Fibroblast of upper back skin (primary cell): ENCODE measurements around the gene MAD1L1.

Experiments used
- DNase-seq: peaks from one replicate; pipeline ENCODE4 v3.0.0-alpha.2; 2013

The MAD1L1 gene

DNA sequence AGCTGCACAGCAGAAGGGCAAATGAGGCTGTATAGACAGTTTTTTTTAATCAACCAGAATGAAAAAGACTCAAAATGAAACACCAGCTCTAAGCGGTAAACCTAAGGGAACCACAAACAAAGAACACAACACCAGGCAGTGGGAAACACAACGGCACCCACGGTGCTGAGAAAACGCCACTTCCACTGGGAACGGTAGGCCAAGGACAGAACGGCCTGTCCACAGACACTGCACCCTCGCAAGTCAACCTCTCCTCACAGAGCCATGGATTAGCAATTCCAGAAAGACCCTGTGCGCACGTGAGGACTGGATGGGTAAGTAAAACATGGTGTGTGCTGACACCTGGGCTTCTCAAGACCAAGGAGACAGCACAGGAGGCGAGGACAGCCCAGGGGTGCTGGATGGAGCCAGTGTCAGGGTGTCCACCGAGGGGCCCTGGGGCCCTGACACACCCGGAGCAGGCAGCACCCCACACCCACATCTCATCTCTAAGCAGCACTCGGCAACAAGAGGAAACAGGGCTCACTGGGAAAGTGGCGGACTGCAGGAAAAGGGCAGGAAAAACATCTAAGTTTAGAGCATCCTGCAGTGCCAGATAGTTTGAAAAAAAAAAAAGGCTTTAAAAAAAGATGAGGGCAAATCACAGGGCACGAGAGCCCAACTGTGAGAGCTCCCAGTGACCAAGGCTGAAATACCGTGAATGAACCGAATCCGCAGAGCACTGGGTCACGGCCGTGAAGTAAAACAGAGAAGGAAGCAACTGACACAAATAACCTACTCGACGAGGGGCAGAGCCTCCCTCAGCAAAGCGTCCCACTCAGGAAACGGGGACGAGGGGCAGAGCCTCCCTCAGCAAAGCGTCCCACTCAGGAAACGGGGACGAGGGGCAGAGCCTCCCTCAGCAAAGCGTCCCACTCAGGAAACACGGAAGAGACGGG is 120.2 kb downstream of the MAD1L1 start:
- no peak for DNase-seq

DNA sequence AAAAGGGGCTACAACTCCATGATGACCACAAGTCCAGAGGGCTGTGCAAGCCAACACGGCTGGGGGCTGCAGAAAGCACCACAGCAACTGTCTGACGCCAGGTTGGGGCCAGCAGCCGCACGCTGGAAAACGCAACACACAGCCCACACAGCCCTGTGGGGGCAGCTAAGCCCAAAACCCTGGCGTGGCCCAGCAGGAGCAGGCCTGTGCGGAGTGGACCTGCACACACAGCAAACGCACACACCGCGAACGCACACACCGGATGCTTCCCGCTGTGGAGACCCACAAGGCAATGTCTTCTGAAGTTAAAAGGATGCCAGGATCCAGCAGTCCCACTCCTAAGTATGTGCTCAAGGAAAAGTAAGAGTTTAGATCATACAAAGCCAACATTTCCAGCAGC is 121.2 kb downstream of the MAD1L1 start:
- DNase-seq = no peak

DNA sequence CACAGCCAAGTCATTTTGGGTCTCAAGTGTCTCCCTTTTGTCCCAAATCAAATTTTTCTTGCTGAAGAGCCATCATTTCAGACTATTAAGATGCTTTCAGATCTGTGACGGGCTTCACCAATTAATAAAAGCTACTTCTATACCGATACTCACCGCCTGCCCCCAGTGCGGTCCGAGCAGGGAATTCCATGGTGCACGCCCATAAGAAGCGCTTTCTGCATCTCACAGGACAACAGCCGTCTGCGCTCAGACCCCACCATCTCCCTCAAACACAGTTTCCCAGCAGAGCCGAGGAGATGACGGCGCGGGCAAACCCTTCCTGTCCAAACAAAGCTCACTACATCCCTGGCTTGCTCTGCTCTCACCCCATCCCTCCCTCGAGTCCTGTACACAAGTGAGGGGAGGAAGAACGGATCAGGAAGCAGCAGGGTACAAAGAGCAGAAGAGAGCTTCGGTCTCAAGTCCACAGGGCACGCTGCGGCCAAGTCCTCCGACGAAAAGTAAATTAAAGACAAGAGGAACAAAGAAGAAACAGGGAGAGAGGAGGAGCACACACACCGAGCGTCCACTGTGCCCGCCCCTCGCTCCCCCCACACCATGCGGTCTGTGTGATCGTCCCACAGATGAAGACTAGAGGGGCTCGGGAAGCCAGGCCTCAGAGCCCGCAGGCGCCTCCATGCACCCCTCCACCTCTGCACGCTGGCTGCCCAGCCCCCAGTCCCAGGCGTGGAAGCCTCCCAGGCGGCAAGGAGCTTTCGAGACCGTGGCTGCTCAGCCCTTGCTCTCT is 121.9 kb downstream of the MAD1L1 start:
- peak; percentile 55 for DNase-seq

DNA sequence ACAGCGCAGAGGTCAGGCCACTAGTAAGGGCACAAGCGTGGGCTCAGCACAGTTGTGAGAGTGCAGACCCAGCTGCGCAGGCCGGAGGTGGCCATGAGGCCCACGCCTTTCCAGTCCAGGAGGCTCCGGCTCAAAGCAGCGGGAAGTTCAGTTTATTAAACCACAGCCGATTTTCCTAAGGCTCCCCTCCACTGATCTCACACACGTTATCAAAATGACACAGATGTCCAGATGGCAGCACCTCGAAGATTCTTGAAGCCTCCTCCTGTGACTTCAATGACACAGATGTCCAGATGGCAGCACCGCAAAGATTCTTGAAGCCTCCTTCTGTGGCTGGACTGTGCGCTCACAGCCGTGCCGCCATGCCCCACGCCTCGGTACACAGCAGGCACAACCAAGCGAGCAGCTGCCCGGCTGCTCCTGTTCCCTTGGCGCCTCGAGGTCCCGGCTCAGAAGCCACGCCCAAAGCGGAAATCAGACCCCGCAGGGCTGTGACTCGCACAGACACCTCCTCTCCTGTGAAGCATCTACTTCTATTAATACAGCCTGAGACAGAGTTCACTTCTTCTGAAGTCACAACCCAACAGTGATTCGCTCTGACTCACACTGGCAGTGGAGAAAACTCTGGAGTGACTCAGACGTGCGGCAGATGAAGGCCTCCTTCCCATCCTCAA is 122.7 kb downstream of the MAD1L1 start:
- peak; percentile 93 for DNase-seq

DNA sequence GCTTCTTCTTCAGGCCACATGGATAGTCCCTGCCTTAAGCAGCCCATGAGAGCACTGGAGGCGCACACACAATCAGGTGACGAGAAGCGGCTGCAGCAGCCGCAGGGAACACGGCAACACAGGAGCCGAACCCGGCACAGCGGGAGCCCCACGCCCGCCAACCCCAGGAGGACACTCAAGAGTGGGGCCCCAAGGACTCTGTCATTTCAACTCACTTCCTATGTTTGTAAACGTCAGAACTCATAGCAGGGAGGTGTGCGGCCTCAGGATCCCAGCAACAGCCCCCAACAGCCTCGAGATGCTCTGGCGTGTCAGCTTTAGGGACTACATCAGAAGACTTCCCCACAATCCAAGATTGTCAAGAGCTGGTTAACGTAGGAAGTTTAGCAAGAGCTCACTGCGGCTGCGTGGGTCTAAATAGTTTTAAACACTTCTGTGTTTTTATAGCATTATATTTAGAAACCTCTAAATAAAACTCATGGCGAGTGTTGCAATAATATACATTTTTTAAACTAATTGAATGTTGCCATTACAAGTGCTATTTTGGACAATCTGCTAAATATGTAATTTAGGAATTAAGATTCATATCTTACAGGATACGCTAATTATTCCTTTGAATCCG is 123.4 kb downstream of the MAD1L1 start:
- DNase-seq = no peak

DNA sequence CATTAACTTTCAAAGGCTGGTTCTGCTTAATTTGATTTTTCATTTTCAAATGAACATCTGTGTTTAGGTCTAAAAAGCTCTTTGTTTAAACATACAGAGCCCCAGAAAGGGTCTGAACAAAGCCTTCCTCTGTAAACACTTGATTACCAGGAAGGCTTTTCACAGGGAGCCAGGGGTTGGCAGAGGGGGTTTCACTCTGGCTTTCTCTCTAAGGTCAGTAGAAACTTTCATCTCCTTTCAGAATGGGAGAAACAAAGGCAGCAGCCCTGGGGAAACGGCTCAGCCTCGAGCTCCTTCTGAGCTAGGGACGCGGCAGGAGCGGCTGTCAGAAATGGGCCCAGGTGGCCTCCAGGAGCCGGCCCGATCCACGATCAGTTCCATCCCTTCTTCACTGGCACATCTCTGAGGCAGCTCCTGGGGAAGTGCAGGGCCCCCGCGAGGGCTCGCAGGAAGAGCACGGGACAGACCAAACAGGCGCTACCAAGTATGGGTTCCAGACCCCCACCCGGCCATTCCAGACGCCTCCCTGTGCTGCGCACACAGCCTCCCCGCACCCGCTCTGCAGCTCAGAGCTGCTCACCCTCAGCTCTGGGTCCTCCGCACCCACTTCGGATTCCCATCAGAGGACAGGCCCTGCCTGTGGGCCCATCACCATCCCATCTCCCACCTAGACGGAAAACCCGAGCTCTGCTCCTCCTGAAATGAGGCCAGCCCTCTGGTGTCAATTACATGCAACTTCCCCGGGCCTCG is 124.1 kb downstream of the MAD1L1 start:
- DNase-seq = peak; percentile 60

DNA sequence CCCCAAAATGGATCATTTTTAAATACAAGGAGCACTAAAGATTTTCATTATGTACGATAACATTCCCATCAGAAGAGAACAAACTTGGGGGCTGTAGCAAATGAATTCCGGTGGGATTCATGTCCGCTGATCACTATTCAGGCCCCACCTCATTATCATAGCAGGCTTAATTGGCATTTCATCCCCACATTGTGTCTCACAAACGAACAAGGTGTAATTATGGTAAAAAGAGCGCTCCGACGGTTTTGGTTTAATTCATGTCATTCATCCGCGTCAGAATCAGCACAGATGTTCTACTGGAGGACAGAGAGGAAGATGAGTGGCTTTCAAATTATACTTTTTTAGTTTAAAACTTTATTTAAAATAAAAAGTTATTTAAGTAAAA is 124.7 kb downstream of the MAD1L1 start:
- no peak for DNase-seq

DNA sequence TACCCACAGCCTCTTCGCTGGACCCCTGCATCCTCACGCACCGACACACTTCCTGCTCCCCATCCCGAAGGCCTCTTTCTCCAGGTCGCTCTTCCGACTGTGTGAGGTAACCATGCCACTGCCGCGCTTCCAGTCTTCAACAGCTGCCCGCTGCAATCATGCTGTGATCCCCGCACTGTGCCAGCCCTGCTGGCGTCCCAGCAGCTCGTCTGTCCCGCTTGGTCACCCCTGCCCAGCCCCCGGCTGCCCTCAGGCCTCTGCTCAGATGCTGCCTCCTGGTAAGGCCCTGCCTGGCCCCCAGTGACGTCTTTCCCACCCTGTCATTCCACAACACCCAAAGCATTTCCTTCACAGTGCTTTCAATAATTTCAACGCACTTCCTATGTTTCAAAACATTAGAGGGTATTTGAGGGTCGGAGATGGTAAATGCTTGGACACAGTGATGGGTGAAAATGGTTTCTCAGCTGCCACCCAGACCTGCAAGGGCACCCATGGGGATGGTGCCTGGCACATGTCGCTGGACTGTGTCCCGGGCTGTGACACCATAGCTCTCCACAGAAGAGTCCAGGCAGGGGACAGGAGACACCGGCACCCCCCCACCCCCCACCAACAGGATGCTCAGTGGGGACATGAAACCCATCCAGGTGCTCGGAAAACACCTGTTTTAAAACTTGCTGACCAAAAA is 125.2 kb downstream of the MAD1L1 start:
- DNase-seq = no peak

DNA sequence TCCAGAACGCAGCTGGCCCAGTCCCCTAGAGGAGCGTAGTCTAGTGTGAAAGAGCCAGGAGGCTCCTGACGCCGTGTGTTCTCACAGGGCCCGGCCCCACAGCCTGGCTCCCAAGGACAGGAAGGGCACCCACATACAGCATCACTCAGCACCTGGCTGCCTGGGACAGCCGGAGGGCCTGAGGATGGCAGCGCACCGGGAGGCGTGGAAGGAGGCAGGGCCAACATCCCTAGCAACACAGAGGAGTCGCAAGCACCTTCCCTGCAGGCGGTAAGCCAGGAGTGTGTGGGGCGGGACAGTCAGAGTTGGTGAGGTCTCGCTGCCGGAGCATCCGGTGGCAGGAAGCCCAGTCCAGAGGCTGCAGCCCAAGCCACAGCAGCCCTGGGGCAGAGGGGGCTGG is 125.8 kb downstream of the MAD1L1 start:
- DNase-seq = peak; percentile 64

DNA sequence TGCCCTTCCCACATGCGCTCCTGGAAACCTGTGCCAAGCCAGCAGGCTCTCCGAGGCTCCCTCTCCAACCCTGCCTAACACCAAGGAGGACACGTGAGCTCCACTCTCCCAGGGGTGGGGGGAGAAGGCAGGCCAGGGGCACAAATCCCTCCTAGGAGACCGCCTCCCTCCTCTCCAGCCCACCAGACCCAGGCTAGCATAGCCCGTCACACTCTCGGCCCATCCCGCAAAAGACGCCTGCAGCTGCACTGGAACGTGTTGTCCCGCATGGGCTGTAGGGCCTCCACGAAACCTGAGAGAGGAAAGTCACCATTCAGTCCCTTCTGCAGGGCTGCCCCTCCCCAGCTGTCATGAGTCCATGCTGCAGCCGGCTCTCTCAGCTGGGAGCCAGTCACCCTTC is 126.3 kb downstream of the MAD1L1 start:
- DNase-seq = no peak

DNA sequence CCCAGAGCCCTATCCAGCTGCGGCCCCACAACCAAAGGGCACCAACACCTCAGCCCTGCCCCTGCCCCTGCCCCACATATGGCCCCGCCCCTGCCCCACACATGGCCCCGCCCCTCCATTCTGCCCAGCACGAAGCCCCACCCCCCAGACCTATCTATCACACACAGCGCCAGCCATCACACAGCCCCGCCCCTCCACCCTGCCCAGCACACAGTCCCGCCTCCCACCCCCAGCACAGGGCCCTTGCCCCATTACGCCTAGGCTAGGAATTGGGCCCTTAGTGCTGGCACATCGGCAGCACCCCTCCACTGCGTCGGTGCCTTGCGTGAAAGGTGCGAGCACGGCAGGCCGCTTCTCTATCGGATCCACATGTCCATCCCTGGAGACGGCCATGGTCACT is 126.8 kb downstream of the MAD1L1 start:
- DNase-seq = no peak

DNA sequence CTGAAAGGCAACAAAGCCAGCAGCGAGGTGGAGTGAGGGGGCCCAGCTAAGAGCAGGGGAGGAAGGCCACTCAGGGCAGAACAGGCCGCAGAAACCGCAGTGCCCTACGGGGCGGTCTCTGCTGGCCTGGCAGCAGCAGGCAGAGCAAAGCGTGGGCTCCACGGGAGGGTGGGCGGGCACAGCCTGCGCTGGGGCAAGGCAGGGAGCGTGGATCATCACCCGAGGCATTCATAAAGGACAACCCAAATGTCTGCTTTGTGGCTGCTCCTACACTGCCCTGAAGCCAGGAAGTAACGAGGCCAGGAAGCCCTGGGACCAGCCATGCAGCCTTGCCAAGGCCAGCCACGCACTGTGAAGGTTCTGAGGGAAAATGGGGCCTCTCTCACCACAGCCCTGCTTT is 127.5 kb downstream of the MAD1L1 start:
- no peak for DNase-seq

DNA sequence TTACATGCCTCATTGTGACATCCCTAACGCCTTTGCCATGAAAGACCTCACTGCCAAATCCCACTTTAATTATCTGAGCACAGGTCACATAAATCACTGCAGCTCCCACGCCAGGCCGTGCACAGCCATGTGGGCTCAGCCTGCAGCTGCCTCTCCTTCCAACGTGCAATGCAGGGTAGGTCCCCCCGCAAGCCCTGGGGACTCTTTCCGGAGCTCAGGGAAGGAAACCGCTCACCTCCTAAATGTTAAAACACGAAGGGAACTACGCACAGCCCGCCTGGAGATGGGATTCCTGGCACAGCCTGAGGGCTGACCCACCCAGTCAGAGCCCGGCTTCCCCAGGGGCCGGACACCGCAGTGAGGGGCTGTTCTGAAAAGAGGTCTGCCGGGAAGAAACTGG is 128.0 kb downstream of the MAD1L1 start:
- DNase-seq = peak; percentile 28

DNA sequence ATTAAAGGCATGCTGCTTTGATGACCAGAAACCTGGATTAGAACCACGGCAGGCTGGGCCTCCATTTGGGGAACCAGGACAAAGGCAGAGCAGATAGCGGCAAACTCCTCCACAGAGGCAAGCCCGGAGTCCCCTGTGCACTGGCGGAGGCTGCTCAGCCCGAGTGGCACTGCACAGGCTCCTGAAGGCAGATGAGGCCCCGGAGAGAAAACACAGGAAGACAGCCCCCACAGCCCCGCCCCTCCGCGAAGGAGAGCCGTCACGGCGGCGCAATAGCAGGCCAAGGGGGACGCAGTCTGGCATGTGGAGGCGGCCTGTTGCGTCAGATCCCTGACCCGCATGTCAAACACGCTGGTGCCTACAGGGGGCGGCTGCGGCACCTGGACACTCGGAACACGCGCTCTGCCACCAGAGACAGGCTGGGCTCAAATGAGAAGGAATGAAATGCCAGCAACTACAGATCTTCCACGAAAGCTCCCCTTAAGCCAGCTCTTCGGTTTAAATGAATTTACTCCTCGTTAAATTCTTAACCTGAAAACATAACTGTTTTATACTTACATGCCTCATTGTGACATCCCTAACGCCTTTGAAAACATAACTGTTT is 128.5 kb downstream of the MAD1L1 start:
- DNase-seq = peak; percentile 94

DNA sequence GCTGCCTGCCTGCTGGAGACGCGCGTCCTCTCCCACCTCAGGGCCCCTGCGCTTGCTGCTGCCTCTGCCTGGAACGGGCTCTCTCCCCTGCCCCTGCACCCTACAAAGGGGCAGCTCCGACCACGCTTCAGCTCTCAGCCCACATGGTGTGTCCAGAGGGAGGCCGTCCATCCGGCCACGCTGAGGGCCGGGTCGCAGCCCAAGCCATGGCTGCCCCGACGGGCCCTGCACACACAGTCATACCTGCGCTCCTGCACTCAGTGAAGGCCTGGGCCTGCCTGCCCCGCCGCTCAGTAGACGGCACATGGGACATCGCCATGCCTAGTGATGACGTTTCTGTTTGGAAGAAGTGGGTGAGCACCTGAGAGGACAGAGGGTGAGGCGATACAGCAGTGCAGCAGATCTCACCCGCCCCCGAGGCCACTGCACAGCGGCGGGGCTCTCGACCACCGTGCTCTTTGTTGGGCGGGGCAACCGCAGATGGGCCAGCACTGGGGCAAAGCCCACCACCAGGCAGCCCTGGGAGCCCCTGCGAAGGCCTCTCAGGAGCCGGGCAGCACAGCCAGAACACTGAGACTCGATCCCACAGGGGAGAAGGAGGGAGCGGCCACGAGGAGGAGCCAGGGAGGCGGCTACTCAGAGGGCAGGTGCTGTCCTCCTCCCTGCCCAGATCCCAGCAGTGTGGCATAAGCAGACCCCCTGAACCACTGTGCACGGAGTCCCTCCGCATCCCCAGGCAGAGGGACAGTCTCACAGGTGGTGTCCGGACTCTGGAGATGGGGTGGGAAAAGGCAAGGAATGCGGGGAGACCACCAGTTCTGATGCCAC is 129.5 kb downstream of the MAD1L1 start:
- no peak for DNase-seq

DNA sequence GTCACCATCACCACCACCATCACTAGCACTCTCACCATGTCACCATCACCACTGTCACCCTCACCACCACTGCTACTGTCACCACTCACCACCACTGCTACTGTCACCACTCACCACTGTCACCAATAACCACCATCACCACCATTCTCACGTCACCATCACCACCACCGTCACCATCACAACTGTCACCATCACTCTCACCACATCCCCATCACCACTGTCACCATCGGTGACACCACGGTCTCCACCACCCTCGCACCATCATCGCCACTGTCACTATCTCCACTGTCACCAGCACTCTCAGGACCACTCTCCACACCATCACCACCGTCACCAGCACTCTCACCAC is 130.4 kb downstream of the MAD1L1 start:
- no peak for DNase-seq

DNA sequence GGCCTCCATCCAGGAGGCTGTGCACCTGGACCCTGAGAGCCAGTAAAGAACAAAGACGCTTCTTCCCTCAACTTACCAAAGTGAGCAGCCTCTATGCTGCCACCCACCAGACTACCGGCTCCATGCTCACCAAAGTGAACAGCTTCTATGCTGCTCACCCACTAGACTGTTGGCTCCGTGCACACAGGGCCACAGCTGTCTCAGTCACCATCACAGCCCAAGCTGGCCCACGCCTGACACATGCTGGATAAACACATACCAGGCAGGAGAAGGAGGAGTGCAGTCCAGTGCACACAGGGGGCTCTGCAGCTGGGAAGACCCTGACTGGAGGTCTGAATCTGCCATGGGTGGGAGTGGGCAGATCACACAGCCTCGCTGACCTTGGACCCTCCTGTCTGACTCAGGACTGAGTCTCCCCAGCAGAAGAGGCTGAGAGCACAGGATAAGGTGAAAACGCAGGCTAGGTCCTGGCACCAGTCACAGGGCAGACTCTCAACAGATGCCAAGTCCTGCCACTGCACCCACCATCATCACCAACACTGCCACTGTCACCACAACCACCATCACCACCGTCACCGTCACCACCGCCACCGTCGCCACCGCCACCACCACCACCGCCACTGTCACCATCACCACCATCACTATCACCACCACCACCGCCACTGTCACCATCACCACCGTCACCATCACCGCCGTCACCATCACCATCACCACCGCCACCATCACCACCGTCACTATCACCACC is 130.9 kb downstream of the MAD1L1 start:
- DNase-seq = no peak

DNA sequence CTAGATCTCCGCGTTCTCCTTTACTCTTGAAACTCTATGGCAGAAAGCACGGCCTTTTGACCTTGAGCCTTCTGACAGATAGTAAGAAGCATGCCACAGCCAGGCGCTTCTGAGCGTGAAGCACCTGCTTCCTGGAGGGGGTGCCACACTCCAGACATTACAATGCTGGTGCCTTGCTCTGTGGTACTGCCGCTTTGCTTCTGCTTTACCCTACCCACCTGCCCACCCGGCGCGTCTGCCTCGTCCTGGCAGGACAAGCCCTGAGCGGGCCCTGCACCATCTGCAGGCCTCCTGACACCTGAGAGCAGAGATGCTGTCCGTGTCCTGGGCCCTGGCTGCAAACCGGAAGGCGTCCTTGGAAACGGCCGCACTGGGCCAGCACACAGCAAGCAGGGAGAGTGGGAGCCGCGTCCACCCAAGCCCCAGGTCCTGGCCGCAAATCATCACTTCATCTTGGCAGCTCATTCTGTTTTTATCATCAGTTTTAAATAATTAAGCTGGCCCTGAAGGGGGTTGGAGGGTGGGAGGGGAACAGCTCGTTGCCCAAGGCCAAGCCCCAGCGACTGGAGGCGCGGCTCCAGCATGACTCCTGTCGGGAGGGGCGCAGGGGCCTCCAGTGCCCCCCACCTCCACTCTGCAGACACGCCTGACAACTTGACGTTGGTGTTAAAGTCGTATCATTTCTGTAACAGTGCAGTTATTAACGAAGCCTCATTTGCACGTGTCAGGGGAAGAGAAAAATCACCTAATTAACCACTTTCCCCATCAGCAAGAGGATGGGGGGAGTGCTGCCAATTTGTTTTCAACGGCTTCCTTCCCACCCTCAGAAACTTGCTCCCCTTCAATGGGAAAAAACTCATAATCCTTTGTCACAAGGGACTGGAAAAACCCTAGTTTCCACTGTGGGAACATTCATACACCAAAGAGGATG is 132.2 kb downstream of the MAD1L1 start:
- no peak for DNase-seq
